ENCODE data around the gene DGKB.

DGKB gene

GRCh38 chr7:14777806-14778205 lies 124.7 kb downstream of the DGKB start:
- no peak for TF ChIP-seq PATZ1 (CRISPR knock-in tag; IDR thresholded peaks at IDR 0.05; ENCODE audit: borderline replicate concordance)
- TF ChIP-seq GLIS3 (CRISPR knock-in tag; IDR thresholded peaks at IDR 0.05), result no peak
- TF ChIP-seq ESRRG (CRISPR knock-in tag; IDR thresholded peaks at IDR 0.05), result no peak
- no peak for TF ChIP-seq BACH2 (CRISPR knock-in tag; IDR thresholded peaks at IDR 0.05; ENCODE audit: borderline replicate concordance)
- TF ChIP-seq TCF4 (CRISPR knock-in tag; IDR thresholded peaks at IDR 0.05; ENCODE audit: borderline replicate concordance), result no peak
- no peak for TF ChIP-seq CSRNP3 (CRISPR knock-in tag; IDR thresholded peaks at IDR 0.05)
- no peak for TF ChIP-seq RARB (CRISPR knock-in tag; IDR thresholded peaks at IDR 0.05)
- no peak for TF ChIP-seq TOX (CRISPR knock-in tag; IDR thresholded peaks at IDR 0.05; ENCODE audit: borderline replicate concordance)
- no peak for TF ChIP-seq ZNF8 (CRISPR knock-in tag; IDR thresholded peaks at IDR 0.05)
- TF ChIP-seq ZNF70 (CRISPR knock-in tag; IDR thresholded peaks at IDR 0.05), result no peak
- TF ChIP-seq, protein P1, sequence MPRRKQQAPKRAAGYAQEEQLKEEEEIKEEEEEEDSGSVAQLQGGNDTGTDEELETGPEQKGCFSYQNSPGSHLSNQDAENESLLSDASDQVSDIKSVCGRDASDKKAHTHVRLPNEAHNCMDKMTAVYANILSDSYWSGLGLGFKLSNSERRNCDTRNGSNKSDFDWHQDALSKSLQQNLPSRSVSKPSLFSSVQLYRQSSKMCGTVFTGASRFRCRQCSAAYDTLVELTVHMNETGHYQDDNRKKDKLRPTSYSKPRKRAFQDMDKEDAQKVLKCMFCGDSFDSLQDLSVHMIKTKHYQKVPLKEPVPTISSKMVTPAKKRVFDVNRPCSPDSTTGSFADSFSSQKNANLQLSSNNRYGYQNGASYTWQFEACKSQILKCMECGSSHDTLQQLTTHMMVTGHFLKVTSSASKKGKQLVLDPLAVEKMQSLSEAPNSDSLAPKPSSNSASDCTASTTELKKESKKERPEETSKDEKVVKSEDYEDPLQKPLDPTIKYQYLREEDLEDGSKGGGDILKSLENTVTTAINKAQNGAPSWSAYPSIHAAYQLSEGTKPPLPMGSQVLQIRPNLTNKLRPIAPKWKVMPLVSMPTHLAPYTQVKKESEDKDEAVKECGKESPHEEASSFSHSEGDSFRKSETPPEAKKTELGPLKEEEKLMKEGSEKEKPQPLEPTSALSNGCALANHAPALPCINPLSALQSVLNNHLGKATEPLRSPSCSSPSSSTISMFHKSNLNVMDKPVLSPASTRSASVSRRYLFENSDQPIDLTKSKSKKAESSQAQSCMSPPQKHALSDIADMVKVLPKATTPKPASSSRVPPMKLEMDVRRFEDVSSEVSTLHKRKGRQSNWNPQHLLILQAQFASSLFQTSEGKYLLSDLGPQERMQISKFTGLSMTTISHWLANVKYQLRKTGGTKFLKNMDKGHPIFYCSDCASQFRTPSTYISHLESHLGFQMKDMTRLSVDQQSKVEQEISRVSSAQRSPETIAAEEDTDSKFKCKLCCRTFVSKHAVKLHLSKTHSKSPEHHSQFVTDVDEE (CRISPR knock-in tag; IDR thresholded peaks at IDR 0.05), result no peak
- TF ChIP-seq ZC3H10 (CRISPR knock-in tag; IDR thresholded peaks at IDR 0.05), result no peak
- no peak for TF ChIP-seq ARNTL (CRISPR knock-in tag; IDR thresholded peaks at IDR 0.05; ENCODE audit: borderline replicate concordance, low read depth)
- no peak for TF ChIP-seq PPARA (CRISPR knock-in tag; IDR thresholded peaks at IDR 0.05; ENCODE audit: borderline replicate concordance)
- ATAC-seq, result no peak

- ATAC-seq, result no peak
- TF ChIP-seq ZFP30 (CRISPR knock-in tag; IDR thresholded peaks at IDR 0.05) (no peak), ZFP3 (CRISPR knock-in tag; IDR thresholded peaks at IDR 0.05) (no peak), CSRNP3 (CRISPR knock-in tag; IDR thresholded peaks at IDR 0.05) (no peak), OSR1 (CRISPR knock-in tag; IDR thresholded peaks at IDR 0.05) (no peak), ISL1 (CRISPR knock-in tag; IDR thresholded peaks at IDR 0.05) (no peak), SNAI2 (CRISPR knock-in tag; IDR thresholded peaks at IDR 0.05) (no peak), CSDC2 (CRISPR knock-in tag; IDR thresholded peaks at IDR 0.05) (no peak), ZC3H10 (CRISPR knock-in tag; IDR thresholded peaks at IDR 0.05) (no peak), RARB (CRISPR knock-in tag; IDR thresholded peaks at IDR 0.05) (no peak), ZNF565 (CRISPR knock-in tag; conservative IDR thresholded peaks at IDR 0.05; ENCODE audit: low read depth) (no peak), PPARA (CRISPR knock-in tag; IDR thresholded peaks at IDR 0.05; ENCODE audit: borderline replicate concordance) (no peak), PATZ1 (CRISPR knock-in tag; IDR thresholded peaks at IDR 0.05; ENCODE audit: borderline replicate concordance) (no peak), CREB5 (CRISPR knock-in tag; IDR thresholded peaks at IDR 0.05; ENCODE audit: low read depth) (no peak), ZNF8 (CRISPR knock-in tag; IDR thresholded peaks at IDR 0.05) (no peak), TCF4 (CRISPR knock-in tag; IDR thresholded peaks at IDR 0.05; ENCODE audit: borderline replicate concordance) (no peak)
- TF ChIP-seq, protein P1 (CRISPR knock-in tag; IDR thresholded peaks at IDR 0.05), result no peak
Measured at GRCh38 chr7:14776266-14776665, 126.3 kb downstream of the DGKB start.

Data from SK-N-SH treated with all-trans-retinoic acid at 6 μM for 48 hours (cell line).